Right lobe of liver (tissue), 4 donors: ENCODE data around the gene SNUPN.

ENCODE experiments used
- POLR2A ChIP-seq: fragments of 450-650 bp; IDR thresholded peaks from one replicate; pipeline ENCODE4 v1.6.1; 2017; ENCODE audit warnings: antibody characterized with exemption, mild to moderate bottlenecking
- TF ChIP-seq, protein P1 (sequence below), 4 donors: fragments of 200-600 bp in 3 of 4; fragments of 450-650 bp in 1 of 4; IDR thresholded peaks; one replicate each; pipeline versions ENCODE4 v1.5.1 to v1.8.0; 2016 to 2022; ENCODE audit warnings: antibody characterized with exemption in 4 of 4, mild to moderate bottlenecking in 2 of 4
- donor health status: DM: no; HTN: no; CAD: no.
- donor health status: DM: no; HTN: no; CAD: no.
- donor health status: DM: no; HTN: yes; CAD: no.

- TF ChIP-seq POLR2A, result no peak
- TF ChIP-seq, protein P1, sequence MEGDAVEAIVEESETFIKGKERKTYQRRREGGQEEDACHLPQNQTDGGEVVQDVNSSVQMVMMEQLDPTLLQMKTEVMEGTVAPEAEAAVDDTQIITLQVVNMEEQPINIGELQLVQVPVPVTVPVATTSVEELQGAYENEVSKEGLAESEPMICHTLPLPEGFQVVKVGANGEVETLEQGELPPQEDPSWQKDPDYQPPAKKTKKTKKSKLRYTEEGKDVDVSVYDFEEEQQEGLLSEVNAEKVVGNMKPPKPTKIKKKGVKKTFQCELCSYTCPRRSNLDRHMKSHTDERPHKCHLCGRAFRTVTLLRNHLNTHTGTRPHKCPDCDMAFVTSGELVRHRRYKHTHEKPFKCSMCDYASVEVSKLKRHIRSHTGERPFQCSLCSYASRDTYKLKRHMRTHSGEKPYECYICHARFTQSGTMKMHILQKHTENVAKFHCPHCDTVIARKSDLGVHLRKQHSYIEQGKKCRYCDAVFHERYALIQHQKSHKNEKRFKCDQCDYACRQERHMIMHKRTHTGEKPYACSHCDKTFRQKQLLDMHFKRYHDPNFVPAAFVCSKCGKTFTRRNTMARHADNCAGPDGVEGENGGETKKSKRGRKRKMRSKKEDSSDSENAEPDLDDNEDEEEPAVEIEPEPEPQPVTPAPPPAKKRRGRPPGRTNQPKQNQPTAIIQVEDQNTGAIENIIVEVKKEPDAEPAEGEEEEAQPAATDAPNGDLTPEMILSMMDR (IDR thresholded peaks at IDR 0.05), result no peak
These were observed 18.9 kb upstream of the SNUPN start for GRCh38 chr15:75644376-75644775.
